K562 (cell line): ENCODE measurements around the gene CUEDC2. TPM values are rescaled to one million over a fixed set of nuclear protein-coding genes. Genes with fewer than 3 reads are reported as not detected.
A peak's percentile ranks its signal among the peaks of the same experiment; 100 is the strongest.

ENCODE experiments used
- LEF1 ChIP-seq: fragments of 450-650 bp; IDR thresholded peaks from 2 replicates; pipeline ENCODE4 v1.6.1; 2016; ENCODE audit warnings: mild to moderate bottlenecking
- NCOA4 ChIP-seq: fragments of 450-650 bp; IDR thresholded peaks from 2 replicates; pipeline ENCODE4 v1.6.1; 2018; ENCODE audit warnings: mild to moderate bottlenecking; ENCODE audit not compliant: partially characterized antibody
- PHB2 ChIP-seq: fragments of 450-650 bp; IDR thresholded peaks from 2 replicates; pipeline ENCODE4 v1.6.1; 2017; ENCODE audit warnings: low read depth
- POLR3A ChIP-seq: IDR thresholded peaks from 2 replicates; pipeline ENCODE4 v1.6.1; 2011; ENCODE audit warnings: borderline replicate concordance, mild to moderate bottlenecking, moderate library complexity; ENCODE audit not compliant: insufficient read length, insufficient read depth; ENCODE audit errors: extremely low read depth
- ZNF695 ChIP-seq: fragments of 450-650 bp; formaldehyde crosslinking; IDR thresholded peaks from 2 replicates; pipeline ENCODE4 v1.4.0; 2020; ENCODE audit warnings: mild to moderate bottlenecking, moderate library complexity
- ZNF785 ChIP-seq: fragments of 250-450 bp; sonication (Bioruptor Pico); IDR thresholded peaks from 2 replicates; pipeline ENCODE4 v1.4.0; 2020; ENCODE audit warnings: mild to moderate bottlenecking
- polyA plus RNA-seq, 8 experiments: library from polyadenylated mRNA; depleted of rRNA in 4 of 8; stranded (reverse) in 5 of 8; unstranded in 3 of 8; fragments of >200 nt; fragmentation: Nextera tagmentation in 2 of 8; fragmentation: Illumina TruSeq in 1 of 8; extraction: Ambion mirVana in 2 of 8; extraction: Trizol in 1 of 8; gene quantifications; 2 replicates each; pipeline versions ENCODE4 v1.2.1 to v1.2.3, GENCODE V29; 2011 to 2014; ENCODE audit warnings: inconsistent platforms in 1 of 8, missing spikeins in 1 of 8
- total RNA-seq, 7 experiments: library from RNA; depleted of rRNA in 6 of 7; stranded (reverse); fragments of >200 nt in 6 of 7; fragmentation: Illumina TruSeq in 2 of 7; extraction: Trizol in 2 of 7; gene quantifications; 2 replicates each; pipeline versions ENCODE4 v1.2.1 to v1.2.3, GENCODE V29; 2011 to 2021; ENCODE audit warnings: low replicate concordance in 1 of 7
- TF ChIP-seq, protein P1 (sequence below): fragments of 450-650 bp; IDR thresholded peaks from 2 replicates; pipeline ENCODE4 v1.6.1; 2016; ENCODE audit warnings: missing biosample characterization, missing genetic modification characterization
- TF ChIP-seq, protein P2 (sequence below), 2 experiments: fragments of 450-650 bp; IDR thresholded peaks; 2 replicates each; pipeline ENCODE4 v1.6.1; 2016; ENCODE audit warnings: mild to moderate bottlenecking in 2 of 2, borderline replicate concordance in 1 of 2, low read depth in 1 of 2, moderate library complexity in 1 of 2
- TF ChIP-seq, protein P3 (sequence below): fragments of 250-450 bp; sonication (Bioruptor Pico); IDR thresholded peaks from 2 replicates; pipeline ENCODE4 v1.5.0; 2021; ENCODE audit warnings: mild to moderate bottlenecking, moderate library complexity
- TF ChIP-seq, protein P4 (sequence below): fragments of 250-450 bp; sonication (Bioruptor Pico); IDR thresholded peaks from 2 replicates; pipeline ENCODE4 v1.8.0; 2022; ENCODE audit warnings: inconsistent platforms
- TF ChIP-seq, protein P5 (sequence below): fragments of 200-800 bp; sonication (Bioruptor generic); IDR thresholded peaks from 2 replicates; pipeline ENCODE4 v1.6.1; 2017; ENCODE audit warnings: missing genetic modification characterization, missing compliant biosample characterization

The CUEDC2 gene
- total and polyA plus RNA-seq, 9 of the 15 experiments (the other 6 are each of a cell fraction or from before 2014, with no cell fraction given): 8.5 to 48.9 (median 27.4) TPM

DNA sequence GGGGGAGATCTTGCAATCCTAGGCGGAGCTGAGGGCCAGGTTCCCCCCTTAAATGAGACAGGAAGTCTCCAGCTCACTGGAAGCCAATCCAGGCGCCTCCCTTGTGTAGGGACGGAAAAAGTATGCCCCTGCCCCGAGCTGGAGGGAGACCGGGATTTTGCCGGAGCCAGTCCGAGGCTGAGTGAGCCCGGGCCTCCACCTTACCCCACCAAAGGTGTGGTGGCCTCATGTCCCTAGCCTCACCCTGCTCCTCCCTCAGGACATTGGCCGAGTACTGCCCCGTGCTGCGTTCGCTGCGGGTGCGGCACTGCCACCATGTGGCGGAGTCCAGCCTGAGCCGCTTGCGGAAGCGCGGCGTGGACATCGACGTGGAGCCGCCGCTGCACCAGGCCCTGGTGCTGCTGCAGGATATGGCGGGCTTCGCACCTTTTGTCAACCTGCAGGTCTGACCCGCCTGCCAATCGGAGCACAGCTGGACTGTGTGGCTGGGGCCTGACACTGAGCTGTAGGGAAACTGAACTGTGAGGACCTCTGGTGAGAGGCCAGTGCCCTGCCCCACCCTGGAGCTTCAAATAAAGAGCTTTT, 9.7 kb downstream of the CUEDC2 start (continued):
- TF ChIP-seq, protein P1, sequence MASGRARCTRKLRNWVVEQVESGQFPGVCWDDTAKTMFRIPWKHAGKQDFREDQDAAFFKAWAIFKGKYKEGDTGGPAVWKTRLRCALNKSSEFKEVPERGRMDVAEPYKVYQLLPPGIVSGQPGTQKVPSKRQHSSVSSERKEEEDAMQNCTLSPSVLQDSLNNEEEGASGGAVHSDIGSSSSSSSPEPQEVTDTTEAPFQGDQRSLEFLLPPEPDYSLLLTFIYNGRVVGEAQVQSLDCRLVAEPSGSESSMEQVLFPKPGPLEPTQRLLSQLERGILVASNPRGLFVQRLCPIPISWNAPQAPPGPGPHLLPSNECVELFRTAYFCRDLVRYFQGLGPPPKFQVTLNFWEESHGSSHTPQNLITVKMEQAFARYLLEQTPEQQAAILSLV (tag): no peak
- TF ChIP-seq, protein P2, sequence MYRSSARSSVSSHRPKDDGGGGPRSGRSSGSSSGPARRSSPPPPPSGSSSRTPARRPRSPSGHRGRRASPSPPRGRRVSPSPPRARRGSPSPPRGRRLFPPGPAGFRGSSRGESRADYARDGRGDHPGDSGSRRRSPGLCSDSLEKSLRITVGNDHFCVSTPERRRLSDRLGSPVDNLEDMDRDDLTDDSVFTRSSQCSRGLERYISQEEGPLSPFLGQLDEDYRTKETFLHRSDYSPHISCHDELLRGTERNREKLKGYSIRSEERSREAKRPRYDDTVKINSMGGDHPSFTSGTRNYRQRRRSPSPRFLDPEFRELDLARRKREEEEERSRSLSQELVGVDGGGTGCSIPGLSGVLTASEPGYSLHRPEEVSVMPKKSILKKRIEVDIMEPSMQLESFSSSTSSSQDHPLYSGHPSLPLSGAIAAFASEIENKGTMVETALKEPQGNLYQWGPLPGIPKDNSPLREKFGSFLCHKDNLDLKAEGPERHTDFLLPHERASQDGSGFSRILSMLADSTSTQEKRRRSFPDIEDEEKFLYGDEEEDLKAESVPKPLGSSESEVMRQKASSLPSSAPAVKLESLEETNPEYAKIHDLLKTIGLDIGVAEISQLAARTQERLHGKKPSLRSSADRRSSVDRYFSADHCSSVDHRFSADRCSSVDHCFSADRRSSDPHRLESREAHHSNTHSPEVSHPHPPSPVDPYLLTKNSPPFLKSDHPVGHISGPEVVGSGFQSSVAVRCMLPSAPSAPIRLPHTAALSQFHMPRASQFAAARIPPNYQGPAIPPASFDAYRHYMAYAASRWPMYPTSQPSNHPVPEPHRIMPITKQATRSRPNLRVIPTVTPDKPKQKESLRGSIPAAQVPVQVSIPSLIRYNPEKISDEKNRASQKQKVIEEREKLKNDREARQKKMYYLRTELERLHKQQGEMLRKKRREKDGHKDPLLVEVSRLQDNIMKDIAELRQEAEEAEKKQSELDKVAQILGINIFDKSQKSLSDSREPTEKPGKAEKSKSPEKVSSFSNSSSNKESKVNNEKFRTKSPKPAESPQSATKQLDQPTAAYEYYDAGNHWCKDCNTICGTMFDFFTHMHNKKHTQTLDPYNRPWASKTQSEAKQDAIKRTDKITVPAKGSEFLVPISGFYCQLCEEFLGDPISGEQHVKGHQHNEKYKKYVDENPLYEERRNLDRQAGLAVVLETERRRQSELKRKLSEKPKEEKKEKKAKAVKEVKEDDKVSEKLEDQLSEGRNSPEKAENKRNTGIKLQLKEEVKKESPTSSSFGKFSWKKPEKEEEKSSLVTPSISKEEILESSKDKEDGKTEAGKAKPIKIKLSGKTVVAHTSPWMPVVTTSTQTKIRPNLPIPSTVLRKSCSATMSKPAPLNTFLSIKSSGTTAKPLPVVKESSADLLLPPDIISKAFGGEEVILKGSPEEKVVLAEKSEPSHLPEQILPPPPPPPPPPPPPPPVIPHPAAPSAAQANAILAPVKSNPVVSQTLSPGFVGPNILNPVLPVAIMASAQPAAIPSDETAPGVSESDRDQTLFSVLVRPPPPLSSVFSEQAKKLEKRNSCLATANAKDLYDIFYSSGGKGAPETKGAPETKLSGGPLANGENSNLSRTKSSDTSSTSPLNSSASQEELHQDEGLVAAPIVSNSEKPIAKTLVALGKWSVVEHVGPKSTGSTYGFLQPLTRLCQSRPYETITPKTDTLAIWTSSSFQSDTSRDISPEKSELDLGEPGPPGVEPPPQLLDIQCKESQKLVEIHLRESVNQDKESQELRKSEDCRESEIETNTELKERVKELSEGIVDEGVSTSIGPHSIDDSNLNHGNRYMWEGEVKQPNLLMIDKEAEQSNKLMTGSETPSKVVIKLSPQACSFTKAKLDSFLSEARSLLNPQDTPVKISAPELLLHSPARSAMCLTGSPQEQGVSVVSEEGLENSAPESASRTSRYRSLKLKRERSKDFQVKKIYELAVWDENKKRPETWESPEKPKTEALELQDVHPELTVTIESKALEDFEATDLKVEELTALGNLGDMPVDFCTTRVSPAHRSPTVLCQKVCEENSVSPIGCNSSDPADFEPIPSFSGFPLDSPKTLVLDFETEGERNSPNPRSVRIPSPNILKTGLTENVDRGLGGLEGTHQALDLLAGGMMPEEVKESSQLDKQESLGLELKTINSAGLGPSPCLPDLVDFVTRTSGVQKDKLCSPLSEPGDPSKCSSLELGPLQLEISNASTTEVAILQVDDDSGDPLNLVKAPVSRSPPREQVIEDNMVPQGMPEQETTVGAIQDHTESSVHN (IDR thresholded peaks at IDR 0.05; ENCODE audit: borderline replicate concordance in 1 of 2, low read depth in 1 of 2): no peak
- TF ChIP-seq, protein P3, sequence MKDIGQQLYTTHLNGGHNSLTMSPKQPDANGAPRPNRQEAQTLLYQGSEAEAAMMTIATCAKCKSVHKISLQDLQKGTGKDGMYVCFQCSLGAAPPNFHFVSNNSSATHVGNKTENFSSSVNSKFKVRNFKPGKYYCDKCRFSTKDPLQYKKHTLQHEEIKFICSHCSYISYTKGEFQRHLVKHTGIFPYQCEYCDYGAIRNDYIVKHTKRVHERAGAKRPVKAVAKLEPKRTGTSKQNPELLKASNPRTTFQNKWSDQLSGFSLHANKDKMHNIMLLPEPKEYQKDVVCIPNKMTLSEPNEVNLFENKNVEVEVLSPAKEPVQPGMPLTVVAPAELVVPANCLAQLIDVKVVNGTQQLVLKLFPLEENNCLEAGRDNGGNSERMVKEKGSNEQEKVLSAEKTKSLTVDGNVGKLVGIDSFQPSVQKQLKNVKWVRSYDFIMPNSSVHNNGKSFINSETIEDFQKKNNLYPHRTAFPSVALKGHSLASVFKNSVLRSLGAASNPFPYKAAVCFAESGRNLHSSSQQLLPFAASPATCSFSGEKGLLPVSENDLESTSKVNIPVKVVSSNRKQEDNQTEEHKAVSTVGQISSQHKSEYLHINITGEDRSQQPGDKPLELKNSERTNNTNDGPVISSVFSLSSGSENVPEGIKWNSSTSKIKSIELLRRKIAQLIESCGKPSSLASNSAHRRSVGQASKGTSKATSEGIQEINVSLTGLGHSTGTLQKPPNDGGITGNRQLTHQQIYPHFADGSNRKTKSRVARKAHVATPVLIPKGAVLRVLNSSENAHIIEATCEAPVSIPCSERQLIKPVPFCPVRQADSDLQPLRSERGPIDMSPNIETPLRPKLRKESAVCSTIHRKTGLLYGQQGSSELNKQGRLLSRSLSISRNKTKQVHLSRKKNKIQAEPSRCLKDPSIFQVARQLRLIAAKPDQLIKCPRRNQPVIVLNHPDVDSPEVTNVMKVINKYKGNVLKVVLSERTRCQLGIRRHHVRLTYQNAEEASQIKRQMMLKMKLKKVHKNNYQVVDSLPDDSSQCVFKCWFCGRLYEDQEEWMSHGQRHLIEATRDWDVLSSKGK (CRISPR knock-in tag): no peak
- no peak for TF ChIP-seq LEF1
- no peak for TF ChIP-seq ZNF695
- TF ChIP-seq NCOA4: no peak
- TF ChIP-seq ZNF785 (CRISPR knock-in tag): no peak
- no peak for TF ChIP-seq PHB2
- no peak for TF ChIP-seq POLR3A
- TF ChIP-seq, protein P4, sequence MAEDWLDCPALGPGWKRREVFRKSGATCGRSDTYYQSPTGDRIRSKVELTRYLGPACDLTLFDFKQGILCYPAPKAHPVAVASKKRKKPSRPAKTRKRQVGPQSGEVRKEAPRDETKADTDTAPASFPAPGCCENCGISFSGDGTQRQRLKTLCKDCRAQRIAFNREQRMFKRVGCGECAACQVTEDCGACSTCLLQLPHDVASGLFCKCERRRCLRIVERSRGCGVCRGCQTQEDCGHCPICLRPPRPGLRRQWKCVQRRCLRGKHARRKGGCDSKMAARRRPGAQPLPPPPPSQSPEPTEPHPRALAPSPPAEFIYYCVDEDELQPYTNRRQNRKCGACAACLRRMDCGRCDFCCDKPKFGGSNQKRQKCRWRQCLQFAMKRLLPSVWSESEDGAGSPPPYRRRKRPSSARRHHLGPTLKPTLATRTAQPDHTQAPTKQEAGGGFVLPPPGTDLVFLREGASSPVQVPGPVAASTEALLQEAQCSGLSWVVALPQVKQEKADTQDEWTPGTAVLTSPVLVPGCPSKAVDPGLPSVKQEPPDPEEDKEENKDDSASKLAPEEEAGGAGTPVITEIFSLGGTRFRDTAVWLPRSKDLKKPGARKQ (CRISPR knock-in tag): no peak
- TF ChIP-seq, protein P5, sequence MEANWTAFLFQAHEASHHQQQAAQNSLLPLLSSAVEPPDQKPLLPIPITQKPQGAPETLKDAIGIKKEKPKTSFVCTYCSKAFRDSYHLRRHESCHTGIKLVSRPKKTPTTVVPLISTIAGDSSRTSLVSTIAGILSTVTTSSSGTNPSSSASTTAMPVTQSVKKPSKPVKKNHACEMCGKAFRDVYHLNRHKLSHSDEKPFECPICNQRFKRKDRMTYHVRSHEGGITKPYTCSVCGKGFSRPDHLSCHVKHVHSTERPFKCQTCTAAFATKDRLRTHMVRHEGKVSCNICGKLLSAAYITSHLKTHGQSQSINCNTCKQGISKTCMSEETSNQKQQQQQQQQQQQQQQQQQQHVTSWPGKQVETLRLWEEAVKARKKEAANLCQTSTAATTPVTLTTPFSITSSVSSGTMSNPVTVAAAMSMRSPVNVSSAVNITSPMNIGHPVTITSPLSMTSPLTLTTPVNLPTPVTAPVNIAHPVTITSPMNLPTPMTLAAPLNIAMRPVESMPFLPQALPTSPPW (CRISPR knock-in tag): peak; percentile 39; the same call in 1 of the 2 replicates
